ENCODE results near the gene LINC00305. TPM values are rescaled to one million over a fixed set of nuclear protein-coding genes. Genes with fewer than 3 reads are reported as not detected.

The LINC00305 gene
- polyA plus RNA-seq, 1 donor from 2014 or later: not detected

- no peaks in the 10 kb centered on the region for H4K20me1 ChIP-seq (ENCODE audit: insufficient read depth)
- H2AFZ ChIP-seq (ENCODE audit: low read depth, low read length): no peak overlapping the region
- H3K36me3 ChIP-seq (ENCODE audit: insufficient read depth, low read length): no peaks in the 10 kb centered on the region
- no peaks in the 10 kb centered on the region for H3F3A ChIP-seq (ENCODE audit: insufficient read depth, low read length, poor library complexity, severe bottlenecking)
- no peak overlapping the region for H3K9ac ChIP-seq (ENCODE audit: low read length)
- H3K27me3 ChIP-seq (ENCODE audit: insufficient read depth, low read depth, low read length): no peaks in the 10 kb centered on the region
- H3K9me2 ChIP-seq (ENCODE audit: insufficient read depth, low read length): no peaks in the 10 kb centered on the region
- H3K27ac ChIP-seq (ENCODE audit: low read length): peak overlapping the region; percentile 19
- H3K79me2 ChIP-seq (replicated peaks; ENCODE audit: insufficient read depth, low read length): no peaks in the 10 kb centered on the region
- H3K4me3 ChIP-seq (ENCODE audit: low read length): no peak overlapping the region
- no peak overlapping the region for H3K4me2 ChIP-seq (ENCODE audit: low read length)
- no peaks in the 10 kb centered on the region for H3K9me3 ChIP-seq (ENCODE audit: low read length)
- TF ChIP-seq TAF1 (IDR thresholded peaks at IDR 0.05; ENCODE audit: low read depth) (no peak), RAD21 (conservative IDR thresholded peaks at IDR 0.05) (no peak), EP300 (conservative IDR thresholded peaks at IDR 0.05; ENCODE audit: poor library complexity, severe bottlenecking) (peak; percentile 24), MXI1 (conservative IDR thresholded peaks at IDR 0.05; ENCODE audit: poor library complexity, severe bottlenecking) (no peak), EZH2 (IDR thresholded peaks at IDR 0.05; ENCODE audit: borderline replicate concordance, insufficient read depth, low read length, poor library complexity, severe bottlenecking) (no peak), REST (IDR thresholded peaks at IDR 0.05; ENCODE audit: borderline replicate concordance) (peak; percentile 72), POLR2AphosphoS5 (IDR thresholded peaks at IDR 0.05) (peak; percentile 73), CTCF (IDR thresholded peaks at IDR 0.05; ENCODE audit: poor library complexity, severe bottlenecking) (no peak), SMC3 (conservative IDR thresholded peaks at IDR 0.05; ENCODE audit: poor library complexity) (no peak)
Measured at GRCh38 chr18:64110692-64111480, 38.0 kb downstream of the LINC00305 start.

GRCh38 chr18:64103986-64104385 is 44.9 kb downstream of the LINC00305 start:
- no peak overlapping the region for H3K27ac ChIP-seq (ENCODE audit: low read length)
- TF ChIP-seq SMC3 (conservative IDR thresholded peaks at IDR 0.05; ENCODE audit: poor library complexity) (peak; percentile 29), RAD21 (conservative IDR thresholded peaks at IDR 0.05) (peak; percentile 42), CTCF (IDR thresholded peaks at IDR 0.05; ENCODE audit: poor library complexity, severe bottlenecking) (peak; percentile 18), EZH2 (IDR thresholded peaks at IDR 0.05; ENCODE audit: borderline replicate concordance, insufficient read depth, low read length, poor library complexity, severe bottlenecking) (no peak), REST (IDR thresholded peaks at IDR 0.05; ENCODE audit: borderline replicate concordance) (no peak), EP300 (conservative IDR thresholded peaks at IDR 0.05; ENCODE audit: poor library complexity, severe bottlenecking) (no peak)
- H3F3A ChIP-seq (ENCODE audit: insufficient read depth, low read length, poor library complexity, severe bottlenecking): no peaks in the 10 kb centered on the region
- H2AFZ ChIP-seq (ENCODE audit: low read depth, low read length): no peak overlapping the region
- H4K20me1 ChIP-seq (ENCODE audit: insufficient read depth): no peaks in the 10 kb centered on the region
- H3K9ac ChIP-seq (ENCODE audit: low read length): no peak overlapping the region
- no peaks in the 10 kb centered on the region for H3K79me2 ChIP-seq (replicated peaks; ENCODE audit: insufficient read depth, low read length)
- H3K9me2 ChIP-seq (ENCODE audit: insufficient read depth, low read length): no peaks in the 10 kb centered on the region
- H3K4me2 ChIP-seq (ENCODE audit: low read length): no peak overlapping the region
- H3K36me3 ChIP-seq (ENCODE audit: insufficient read depth, low read length): no peaks in the 10 kb centered on the region
- no peak overlapping the region for H3K4me3 ChIP-seq (ENCODE audit: low read length)
- H3K9me3 ChIP-seq (ENCODE audit: low read length): no peaks in the 10 kb centered on the region
- H3K27me3 ChIP-seq (ENCODE audit: insufficient read depth, low read depth, low read length): no peaks in the 10 kb centered on the region
